Measurements from ENCODE around the gene UNC13D. TPM values are rescaled to one million over a fixed set of nuclear protein-coding genes. Genes with fewer than 3 reads are reported as not detected.
"Not testable (repeated sequence)": the region's sequence is repeated elsewhere in the genome, so short reads cannot be mapped to it uniquely, and the experiment has no call there.

UNC13D gene
- total RNA-seq = 82.3 TPM

GRCh38 chr17:75843577-75844529 is at the start of gene UNC13D:
Gene UNC13D (minus strand): TSS chr17:75844404. CDS start chr17:75844337, 67 bp downstream.
- DNase-seq = no peak

DNA sequence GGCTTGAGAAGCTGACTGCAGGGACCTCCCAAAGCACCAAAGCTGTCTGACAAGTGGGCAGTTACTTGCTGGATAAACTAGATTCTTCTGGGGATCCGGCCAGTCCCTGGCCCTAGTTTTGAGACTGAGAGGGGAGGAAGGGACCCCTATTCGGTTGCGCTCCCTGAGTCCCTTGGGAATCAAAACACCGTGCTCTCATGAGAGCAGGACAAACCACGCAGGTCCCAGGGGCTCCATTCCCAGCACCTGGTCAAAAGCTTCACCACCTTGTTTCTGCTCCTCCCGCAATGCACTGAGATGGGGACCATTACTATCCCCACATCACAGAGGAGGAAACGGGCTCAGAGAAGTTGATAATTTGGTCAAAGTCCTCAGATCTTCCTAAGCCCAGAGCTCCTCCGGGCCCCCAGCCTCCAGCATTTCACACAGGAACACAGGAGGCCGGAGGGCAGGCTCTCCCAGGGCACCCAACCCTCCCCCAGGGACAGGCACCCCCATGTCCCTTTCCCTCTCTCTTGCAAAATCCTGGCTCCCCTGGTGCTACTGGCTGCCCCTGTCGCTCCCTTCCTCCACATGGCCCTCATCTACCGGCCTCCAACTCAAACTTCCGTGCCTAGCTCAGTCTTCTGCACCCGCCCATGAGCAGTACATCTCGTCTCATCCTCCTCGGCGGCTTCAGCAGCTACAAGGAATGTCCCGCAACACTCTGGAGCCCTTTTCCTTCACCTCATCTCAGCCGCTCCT is 49.3 kb upstream of the UNC13D start:
- no peak for DNase-seq

- DNase-seq = no peak
These were observed 48.5 kb upstream of the UNC13D start for GRCh38 chr17:75892556-75893224.

DNA sequence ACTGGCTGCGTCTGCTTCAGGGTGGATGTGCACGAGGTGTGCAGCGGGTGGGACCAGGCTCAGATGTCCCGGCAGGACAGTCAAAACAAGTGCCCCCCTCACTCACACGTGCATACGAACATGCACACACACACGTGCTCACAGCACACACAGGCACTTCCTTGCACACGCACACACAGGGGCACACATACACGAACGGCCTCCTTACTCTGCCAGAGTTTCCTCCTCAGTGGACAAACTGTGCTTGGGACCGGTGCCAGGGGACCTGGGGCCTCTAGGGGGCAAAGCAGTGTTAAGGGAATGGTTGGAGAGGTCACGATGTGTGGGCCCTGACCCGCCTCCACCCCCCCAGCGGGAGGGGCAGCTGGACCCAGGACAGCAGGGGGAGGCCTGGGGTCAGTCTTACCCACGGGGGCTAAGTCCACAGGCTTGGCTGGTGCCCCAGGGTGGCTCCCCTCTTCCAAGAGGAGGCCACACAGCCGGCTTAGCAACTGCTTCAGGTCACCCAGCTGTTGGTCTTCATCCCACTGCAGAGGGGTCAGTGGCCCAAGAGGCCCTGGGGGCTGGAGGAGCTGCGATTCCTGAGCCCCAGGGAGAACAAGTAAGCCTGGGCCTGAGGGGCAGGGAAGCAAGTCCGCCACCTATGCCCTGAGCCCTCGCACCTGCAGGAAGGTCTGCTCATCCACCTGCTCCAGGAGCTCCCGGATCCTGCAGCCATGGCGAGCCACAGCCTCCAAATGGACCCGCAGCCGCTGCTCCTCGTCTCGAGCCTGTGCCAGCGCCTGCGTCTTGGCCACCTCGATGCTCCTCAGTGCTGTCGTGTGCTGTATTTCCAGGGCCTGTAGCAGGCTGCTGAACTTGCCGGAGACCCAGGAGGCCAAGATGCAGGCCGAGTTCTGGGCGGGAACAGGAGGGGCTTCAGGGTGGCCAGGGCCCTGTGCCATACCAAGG is 47.7 kb upstream of the UNC13D start:
- DNase-seq = no peak

DNA sequence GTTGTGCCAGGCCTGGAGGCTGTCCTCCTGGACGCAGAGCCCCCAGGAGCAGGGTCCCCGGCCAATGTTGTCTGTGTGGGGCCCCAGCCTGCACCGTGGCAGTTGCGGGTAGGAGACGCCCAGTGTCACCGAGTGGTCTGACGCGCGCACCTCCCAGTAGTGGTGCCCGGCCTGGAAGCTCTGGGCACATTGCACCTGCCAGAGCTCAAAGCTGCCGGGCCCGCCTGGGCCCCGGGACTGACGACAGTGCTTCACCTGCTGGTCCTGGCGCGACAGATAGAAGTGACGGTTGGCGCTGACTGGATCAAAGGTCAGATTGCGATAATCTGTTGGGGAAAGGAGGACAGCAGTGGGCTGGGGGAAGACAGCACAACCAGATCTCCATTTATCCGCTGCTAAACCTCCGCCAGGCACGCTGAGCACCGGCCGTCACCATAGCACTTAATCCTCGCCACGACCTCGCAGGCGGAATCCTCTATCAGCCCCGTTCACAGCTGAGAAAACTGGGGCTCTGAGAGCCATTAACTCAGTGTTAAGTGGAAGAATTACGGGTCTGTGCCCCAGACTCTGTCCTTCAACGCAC is 46.9 kb upstream of the UNC13D start:
- no peak for DNase-seq

DNA sequence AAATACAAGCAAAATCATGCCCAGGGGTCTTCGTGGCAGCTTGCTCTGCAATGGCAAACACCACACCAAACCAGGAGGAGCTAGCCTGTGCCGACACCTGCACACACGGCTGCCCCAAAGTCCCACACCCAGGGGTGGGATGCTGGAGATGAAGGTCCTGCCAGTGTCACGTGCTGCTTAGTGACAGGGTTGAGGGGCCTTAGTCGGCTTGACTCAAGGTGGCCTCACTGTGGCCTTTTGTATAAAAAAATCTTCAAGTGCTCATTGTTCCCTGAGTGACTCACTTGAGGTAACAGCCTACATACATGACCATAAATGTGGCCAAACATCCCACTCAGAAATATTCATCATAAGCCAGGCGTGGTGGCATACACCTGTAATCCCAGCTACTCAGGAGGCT is 45.2 kb upstream of the UNC13D start:
- no peak for DNase-seq

DNA sequence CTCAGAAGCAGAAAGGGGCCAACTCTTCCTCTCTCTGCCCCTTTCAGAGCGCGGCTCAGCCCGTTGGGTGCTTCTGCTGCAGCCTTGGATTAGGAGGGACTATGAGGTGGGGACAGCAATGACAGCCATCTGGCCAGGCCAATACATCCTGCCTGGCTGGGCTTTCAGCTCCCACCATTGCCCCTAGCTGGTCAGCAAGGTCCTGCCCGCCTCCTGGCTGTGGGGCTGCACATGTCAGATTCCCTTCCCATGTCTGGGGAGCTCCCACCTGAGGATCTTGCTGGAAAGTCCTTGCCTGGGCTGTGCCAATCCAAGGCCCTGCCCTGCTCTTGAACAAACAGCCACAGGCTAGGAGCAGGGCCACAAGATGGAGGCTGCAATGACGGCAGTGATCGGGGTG is 44.3 kb upstream of the UNC13D start:
- DNase-seq = no peak

DNA sequence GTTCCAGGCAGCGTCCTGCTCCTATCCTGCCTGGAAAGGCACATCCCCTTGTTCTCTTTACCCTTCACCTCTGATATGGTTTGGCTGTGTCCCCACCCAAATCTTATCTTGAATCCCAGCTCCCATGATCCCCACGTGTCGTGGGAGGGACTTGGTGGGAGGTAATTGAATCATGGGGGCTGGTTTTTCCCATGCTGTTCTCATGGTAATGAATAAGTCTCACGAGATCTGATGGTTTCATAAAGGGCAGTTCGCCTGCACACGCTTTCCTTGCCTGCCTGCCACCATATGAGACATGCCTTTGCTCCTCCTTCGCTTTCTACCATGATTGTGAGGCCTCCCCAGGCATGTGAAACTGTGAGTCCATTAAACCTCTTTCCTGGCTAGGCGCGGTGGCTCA is 41.7 kb upstream of the UNC13D start:
- DNase-seq = not testable (repeated sequence)

- DNase-seq = no peak
These were observed 41.2 kb upstream of the UNC13D start for GRCh38 chr17:75885431-75885830.

DNA sequence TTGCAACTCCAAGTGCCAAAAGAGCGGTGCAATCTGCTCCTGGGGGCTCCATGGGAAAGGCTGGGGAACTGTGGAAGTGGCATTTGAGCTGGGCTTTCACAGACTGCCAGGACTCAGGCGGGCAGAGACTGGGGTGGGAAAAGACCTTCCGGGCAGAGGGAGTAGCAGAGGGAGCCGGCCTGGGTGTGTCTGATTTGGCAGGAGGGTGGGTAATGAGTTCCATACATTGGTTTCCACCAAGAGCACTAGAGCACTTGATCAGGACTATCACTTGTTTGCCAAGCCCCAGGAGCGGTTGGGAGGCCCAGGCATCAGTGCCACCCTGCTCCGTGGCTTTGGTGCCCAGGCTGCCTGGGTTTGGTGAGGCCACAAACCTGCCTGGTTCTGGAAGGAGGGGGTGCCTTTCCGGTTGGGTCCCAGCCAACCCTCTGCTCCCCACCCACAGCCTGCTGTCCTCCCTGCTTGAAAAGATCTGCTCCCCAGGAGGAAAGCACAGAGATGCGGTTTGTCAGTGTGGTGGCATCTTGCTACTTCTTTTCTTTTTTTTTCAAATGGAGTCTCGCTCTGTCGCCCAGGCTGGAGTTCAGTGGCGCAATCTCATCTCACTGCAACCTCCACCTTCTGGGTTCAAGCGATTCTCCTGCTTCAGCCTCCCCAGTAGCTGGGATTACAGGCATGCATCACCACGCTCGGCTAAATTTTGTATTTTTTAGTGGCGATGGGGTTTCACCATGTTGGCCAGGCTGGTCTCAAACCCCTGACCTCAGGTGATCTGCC is 37.7 kb upstream of the UNC13D start:
- no peak for DNase-seq

DNA sequence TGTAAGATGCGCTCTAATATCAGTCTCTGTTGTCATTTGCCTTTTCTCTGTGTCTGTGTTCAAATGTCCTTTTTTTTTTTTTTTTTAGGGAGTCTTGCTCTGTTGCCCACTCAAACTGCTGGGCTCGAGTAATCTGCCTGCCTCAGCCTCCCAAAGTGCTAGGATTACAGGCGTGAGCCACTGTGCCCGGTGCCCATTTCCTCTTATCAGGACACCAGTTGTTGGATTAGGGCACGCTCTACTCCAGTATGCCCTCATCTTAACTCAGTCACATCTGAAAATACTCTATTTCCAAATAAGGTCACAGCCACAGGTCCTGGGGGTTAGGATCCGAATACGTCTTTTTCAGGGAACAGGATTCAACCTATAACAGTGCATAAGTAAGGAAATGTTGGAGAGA is 36.1 kb upstream of the UNC13D start:
- DNase-seq = no peak

- peak; percentile 75 for DNase-seq
These were observed 34.2 kb upstream of the UNC13D start, which contains the start of gene TRIM47 for GRCh38 chr17:75878174-75878998. Gene TRIM47 (minus strand): TSS chr17:75878581. CDS start chr17:75878548, 33 bp downstream.

DNA sequence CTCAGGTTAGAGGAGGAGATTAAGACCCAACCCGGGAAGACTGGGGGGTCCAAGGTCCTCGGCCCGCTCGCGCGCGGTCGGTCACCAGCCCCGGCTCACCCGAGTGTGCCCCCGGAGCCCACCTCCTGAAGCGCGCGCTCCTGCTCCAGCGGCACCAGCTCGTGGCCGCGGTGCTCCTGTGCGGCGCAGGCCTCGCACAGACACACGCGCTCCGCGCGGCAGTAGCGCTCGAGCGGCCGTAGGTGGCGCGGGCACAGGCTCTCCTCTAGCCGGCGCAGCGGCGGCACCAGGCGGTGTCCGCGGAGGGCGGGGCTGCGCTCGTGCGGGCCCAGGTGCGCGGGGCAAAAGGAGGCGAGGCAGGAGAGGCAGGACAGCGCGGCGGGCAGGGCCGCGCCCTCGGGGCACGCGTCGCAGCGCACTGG is 33.6 kb upstream of the UNC13D start:
- DNase-seq = peak; percentile 82

DNA sequence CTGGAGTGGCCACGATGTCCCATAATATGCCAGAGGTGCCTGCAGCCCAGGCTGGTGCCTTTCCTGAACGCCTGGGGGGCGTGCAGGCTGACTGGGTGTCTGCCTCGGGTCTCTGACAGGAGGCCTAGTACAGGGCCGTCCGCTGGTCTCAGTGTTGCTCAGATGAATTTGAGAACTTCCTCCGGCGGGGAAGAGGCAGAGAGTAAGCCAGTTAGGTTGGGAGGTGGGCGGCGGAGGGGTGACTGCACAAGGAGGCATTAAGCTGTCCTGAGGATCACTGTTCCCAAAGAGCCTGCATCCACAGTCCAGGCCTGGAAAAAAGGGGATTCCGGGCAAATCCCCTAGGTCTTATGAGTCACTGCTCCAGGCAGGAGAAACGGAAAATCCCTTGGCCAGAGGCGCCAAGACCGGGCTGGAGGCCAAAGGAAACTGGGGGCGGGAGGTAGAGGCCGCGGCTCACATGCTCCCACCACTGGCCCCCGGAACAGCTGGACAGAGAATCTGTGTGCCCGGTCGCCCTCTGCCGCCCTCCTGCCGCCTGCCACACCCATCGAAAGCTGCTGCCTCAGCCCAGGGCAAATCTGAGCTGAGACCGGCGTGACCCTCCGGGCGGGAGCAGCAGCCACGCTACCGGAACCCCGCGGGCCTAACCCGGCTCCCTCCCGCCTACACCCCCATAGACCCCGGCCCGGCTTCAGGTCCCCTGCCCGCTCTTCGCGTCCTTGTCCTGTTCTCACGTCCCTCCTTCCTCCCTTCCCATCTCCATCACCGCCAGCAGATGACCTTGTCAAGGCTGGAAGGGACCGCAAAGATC is 32.9 kb upstream of the UNC13D start:
- peak; percentile 97 for DNase-seq

- DNase-seq = peak; percentile 50
These were observed 32.2 kb upstream of the UNC13D start for GRCh38 chr17:75876190-75876937.

GRCh38 chr17:75875940-75876189 is 31.7 kb upstream of the UNC13D start:
- DNase-seq = no peak

GRCh38 chr17:75875182-75875939 is 31.2 kb upstream of the UNC13D start:
- DNase-seq = peak; percentile 85
